H7 (cell line): ENCODE data around the gene GPR17. TPM values are rescaled to one million over a fixed set of nuclear protein-coding genes. Genes with fewer than 3 reads are reported as not detected.

ENCODE experiments used
- DNase-seq: peaks from one replicate; pipeline ENCODE4 v3.0.0; 2012
- H3K27me3 ChIP-seq: 2 replicates; pipeline ENCODE4 v1.6.0; 2011; ENCODE audit warnings: mild to moderate bottlenecking, low read length; ENCODE audit not compliant: control insufficient read depth, insufficient read depth
- H3K36me3 ChIP-seq: replicated peaks from 2 replicates; pipeline ENCODE4 v1.5.1; 2011; ENCODE audit warnings: low read length; ENCODE audit not compliant: control insufficient read depth, insufficient read depth
- H3K4me3 ChIP-seq: 2 replicates; pipeline ENCODE4 v1.5.1; 2011; ENCODE audit warnings: low read depth, mild to moderate bottlenecking, control low read depth, low read length, moderate library complexity; ENCODE audit not compliant: insufficient read depth
- total RNA-seq: library from RNA; depleted of rRNA; stranded (reverse); fragments of >200 nt; shearing (Covaris generic); gene quantifications from 2 replicates; pipeline ENCODE4 v1.2.3, GENCODE V29; 2014

Gene GPR17
- total RNA-seq, 1 experiment from 2014 or later, result not detected

GRCh38 chr2:127670055-127670956, 24.4 kb downstream of the GPR17 start:
- no peak overlapping the region for H3K4me3 ChIP-seq
- H3K36me3 ChIP-seq, result no peaks in the 10 kb centered on the region
- no peak for DNase-seq
- peaks cover 18% of the 10 kb centered on the region for H3K27me3 ChIP-seq

- Histone ChIP-seq H3K36me3 (no peaks in the 10 kb centered on the region), H3K27me3 (peaks cover 24% of the 10 kb centered on the region), H3K4me3 (no peak overlapping the region)
- no peak for DNase-seq
Measured at GRCh38 chr2:127670957-127671290, 25.0 kb downstream of the GPR17 start.

GRCh38 chr2:127671557-127672302, 25.8 kb downstream of the GPR17 start:
- peaks cover 30% of the 10 kb centered on the region for H3K27me3 ChIP-seq
- peak; percentile 29 for DNase-seq

GRCh38 chr2:127672341-127673224, 26.6 kb downstream of the GPR17 start:
- peak; percentile 46 for DNase-seq
- H3K36me3 ChIP-seq, result no peaks in the 10 kb centered on the region
- H3K27me3 ChIP-seq, result peaks cover 39% of the 10 kb centered on the region
- H3K4me3 ChIP-seq, result no peak overlapping the region

More at GRCh38 chr2:127671557-127672302, 25.8 kb downstream of the GPR17 start:
- Histone ChIP-seq H3K36me3 (no peaks in the 10 kb centered on the region), H3K4me3 (no peak overlapping the region)

GRCh38 chr2:127673291-127674069, 27.5 kb downstream of the GPR17 start:
- H3K27me3 ChIP-seq, result peaks cover 39% of the 10 kb centered on the region
- peak; percentile 63 for DNase-seq

GRCh38 chr2:127674241-127675209, 28.6 kb downstream of the GPR17 start:
- H3K27me3 ChIP-seq, result peaks cover 39% of the 10 kb centered on the region
- H3K4me3 ChIP-seq, result peak overlapping the region; percentile 52
- DNase-seq, result peak; percentile 90
- H3K36me3 ChIP-seq, result no peaks in the 10 kb centered on the region

More at GRCh38 chr2:127673291-127674069, 27.5 kb downstream of the GPR17 start:
- Histone ChIP-seq H3K36me3 (no peaks in the 10 kb centered on the region), H3K4me3 (no peak overlapping the region)

- peak; percentile 89 for DNase-seq
- no peaks in the 10 kb centered on the region for H3K36me3 ChIP-seq
- peaks cover 39% of the 10 kb centered on the region for H3K27me3 ChIP-seq
- H3K4me3 ChIP-seq, result peak within 1 kb of the TSS; percentile 52
Measured at GRCh38 chr2:127675331-127676261, 29.6 kb downstream of the GPR17 start, which contains the start of gene LIMS2. Gene LIMS2 (minus strand): TSS chr2:127675530. CDS start chr2:127675024, 506 bp downstream.

- H3K4me3 ChIP-seq, result no peak overlapping the region
- H3K27me3 ChIP-seq, result peaks cover 39% of the 10 kb centered on the region
- no peaks in the 10 kb centered on the region for H3K36me3 ChIP-seq
- no peak for DNase-seq
Measured at GRCh38 chr2:127676906-127677305, 31.0 kb downstream of the GPR17 start.

- H3K36me3 ChIP-seq, result no peaks in the 10 kb centered on the region
- DNase-seq, result no peak
- no peak overlapping the region for H3K4me3 ChIP-seq
- peaks cover 36% of the 10 kb centered on the region for H3K27me3 ChIP-seq
Measured at GRCh38 chr2:127678531-127678930, 32.6 kb downstream of the GPR17 start.

GRCh38 chr2:127678991-127679390, 33.0 kb downstream of the GPR17 start:
- H3K27me3 ChIP-seq, result peaks cover 31% of the 10 kb centered on the region
- peak; percentile 43 for DNase-seq
- H3K36me3 ChIP-seq, result no peaks in the 10 kb centered on the region
- H3K4me3 ChIP-seq, result no peak overlapping the region

- no peak overlapping the region for H3K4me3 ChIP-seq
- H3K36me3 ChIP-seq, result no peaks in the 10 kb centered on the region
- DNase-seq, result peak; percentile 70
- H3K27me3 ChIP-seq, result peaks cover 23% of the 10 kb centered on the region
Measured at GRCh38 chr2:127679680-127680361, 33.9 kb downstream of the GPR17 start.
